DMS153 (cell line): ENCODE results near the gene DRGX.

Source experiments
- DNase-seq: peaks from one replicate; lab custom pipeline; 2025; lab: John Stamatoyannopoulos, UW

DRGX gene

DNA sequence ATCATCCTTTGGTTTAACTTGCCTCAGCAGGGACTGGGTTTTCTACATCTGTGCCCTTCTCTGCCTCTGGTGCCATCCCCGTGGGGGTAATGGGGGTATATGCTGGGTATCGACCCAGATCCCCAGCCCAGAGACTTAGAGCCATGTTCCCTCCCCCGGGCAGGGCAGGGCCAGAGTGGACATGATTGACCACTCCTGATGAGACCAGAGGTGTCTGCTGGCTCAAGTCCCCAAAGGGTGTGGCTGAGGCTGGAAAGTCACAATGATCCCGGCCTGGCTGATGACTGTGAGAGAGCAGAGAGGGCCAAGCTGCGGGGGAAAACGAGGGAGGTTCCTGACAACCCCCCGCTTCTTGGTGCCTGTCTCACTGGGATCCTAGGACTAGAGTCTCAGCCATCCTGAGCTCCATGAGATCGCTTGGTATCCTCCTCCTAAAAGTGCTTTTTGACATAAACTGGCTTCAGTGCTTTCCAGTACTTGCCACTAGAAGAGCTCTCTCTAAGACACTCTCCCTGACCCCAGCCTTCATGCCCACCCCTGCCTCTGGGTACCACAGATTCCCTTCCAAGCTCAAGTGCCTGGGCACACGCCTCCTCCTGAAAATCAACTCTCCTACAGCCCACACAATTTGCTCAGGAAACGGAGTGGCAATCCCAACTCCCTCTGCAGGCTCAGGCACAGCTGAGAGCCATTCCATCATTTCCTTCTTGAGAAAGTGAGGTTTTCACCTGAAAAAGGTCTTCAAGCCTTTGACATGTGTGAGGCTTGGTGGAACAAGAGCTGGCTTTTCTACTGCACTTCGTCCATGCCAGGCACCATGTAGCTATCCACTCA lies 33.9 kb downstream of the DRGX start:
- no peak for DNase-seq

DNA sequence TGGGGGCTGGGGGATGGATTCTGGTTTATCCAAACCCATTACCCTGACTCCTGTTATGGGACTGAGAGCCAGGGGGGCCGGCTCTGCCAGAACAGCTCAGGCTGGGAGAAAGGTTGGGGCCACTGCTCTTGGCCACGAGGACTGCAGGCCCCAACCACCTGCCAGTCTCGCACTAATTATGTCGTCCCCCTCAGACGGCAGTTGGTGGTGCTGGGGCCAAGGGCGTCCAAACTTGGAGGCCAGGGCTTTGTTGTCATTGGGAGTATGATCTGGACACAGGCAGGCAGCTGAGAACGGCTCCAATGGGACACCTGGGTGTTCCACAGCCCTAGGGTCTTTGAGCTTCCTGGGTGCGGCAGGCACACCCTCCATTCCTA lies 34.7 kb downstream of the DRGX start:
- no peak for DNase-seq

DNA sequence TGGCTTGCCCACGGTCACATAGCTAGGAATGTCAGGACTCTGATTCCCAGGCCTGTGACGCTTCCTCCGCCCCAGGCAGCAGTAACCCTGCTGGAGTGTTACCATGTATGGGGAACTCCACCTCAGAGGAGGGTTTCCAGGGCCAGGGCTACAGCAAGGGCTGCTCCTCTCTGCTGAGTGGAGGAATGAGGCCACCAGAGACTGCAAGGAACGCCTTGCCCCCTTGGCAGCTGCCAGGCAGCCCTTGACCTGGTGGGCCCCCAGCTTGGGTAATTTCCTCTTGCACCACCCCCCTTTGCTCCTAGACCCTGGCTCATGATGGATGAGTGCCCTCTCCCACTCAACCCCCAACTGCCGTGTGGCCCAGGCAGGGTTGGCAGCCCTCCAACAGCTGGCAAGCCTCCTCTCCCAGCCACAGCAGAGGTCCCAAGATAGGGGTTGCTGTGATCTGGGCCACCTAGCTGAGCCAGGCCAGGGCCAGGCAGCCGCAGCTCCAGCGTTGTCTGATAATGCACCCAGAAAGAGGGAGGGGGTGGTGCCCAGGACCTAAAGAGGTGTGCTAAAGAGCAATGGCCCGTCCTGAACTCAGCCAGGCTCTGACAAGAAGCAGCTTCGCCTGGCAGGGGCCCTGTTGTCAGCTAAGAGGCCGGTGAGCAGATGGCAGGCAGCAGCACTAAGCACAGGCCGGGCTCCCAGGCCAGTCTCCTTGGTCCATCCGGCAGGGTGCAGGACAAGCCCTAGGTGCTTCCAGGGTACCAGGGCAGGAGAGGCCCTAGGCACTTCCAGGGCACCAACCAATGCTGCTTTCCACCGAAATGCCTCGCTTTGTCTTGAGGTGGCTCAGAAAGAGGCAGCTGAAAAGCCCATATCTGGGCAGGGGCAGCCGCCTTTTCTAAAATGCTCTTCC lies 35.4 kb downstream of the DRGX start:
- DNase-seq: no peak

GRCh38 chr10:49359349-49360270 lies 36.3 kb downstream of the DRGX start:
- DNase-seq: no peak

DNA sequence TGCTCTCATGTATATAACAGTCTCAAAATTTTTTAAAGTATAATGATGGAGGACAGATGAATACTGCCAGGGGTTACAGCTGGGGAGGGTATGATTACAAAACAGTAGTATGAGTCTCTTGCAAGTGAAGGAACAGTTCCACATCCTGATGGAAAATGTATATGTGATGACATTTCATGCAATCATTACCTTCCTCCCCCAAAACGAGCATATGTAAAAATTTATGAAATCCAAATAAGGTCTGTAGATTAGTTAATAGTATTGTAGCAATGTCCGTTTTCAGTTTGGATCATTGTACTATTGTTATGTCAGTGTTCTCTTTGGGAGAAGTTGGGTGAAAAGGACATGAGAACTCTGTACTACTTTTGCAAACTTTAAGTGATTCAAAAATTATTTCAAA lies 38.0 kb downstream of the DRGX start:
- DNase-seq: no peak

DNA sequence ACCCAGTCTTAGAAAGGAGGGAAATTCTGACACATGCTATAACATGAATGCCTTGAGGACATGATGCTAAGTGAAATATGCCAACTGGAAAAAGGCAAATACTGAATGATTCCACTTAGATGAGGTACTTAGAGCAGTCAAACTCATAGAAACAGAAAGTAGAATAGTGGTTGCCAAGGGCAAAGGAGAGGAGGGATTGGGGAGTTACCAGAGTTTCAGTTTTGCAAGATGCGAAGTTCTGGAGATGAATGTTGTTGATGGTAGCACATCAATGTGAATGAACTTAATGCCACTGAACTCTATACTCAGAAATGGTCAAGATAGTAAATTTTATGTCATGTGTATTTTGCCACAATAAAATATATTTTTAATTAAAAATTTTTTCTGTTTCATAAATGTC lies 38.9 kb downstream of the DRGX start:
- DNase-seq: no peak

DNA sequence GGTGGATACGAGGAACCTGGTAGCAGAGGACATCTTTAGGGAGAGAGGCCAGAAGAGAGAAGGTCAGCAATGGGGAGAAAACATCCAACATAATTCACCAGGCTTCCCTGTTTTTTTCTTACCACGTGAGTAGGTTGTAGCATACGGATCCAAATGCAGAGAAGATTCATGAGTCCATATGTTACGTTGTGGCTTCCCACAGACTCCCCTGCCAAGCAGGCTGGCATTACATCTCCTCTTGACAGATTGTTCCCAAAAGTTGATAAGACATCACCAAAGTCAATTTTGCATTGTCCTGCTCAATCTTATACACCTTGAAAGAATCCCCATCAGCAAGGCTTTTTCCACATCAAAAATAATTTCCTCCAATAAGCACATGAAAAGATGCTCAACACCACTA lies 39.7 kb downstream of the DRGX start:
- no peak for DNase-seq

DNA sequence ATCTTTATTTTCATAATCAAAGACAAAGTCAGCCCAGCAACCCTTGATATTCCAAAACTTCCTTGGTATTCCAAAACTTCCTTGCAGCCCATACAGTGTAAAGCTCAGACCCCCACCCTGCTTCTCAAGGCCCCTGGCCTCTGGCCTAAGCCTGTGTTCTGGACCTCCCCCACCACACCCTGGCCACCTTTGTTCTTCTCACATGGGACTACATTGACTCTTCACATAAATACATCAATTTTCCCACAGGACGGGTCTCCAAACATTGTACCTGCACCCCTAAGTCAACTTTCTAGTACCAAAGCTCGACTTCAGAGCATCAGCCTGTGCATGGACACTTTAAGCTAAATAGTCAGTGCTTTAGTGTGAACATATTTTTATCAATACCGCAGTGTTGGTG lies 40.7 kb downstream of the DRGX start:
- DNase-seq: no peak

- no peak for DNase-seq
These were observed 41.3 kb downstream of the DRGX start for GRCh38 chr10:49354593-49354992.

GRCh38 chr10:49353895-49354566 lies 41.9 kb downstream of the DRGX start:
- DNase-seq: no peak

- no peak for DNase-seq
These were observed 42.6 kb downstream of the DRGX start for GRCh38 chr10:49353026-49353894.

- no peak for DNase-seq
These were observed 43.6 kb downstream of the DRGX start for GRCh38 chr10:49352323-49352722.

DNA sequence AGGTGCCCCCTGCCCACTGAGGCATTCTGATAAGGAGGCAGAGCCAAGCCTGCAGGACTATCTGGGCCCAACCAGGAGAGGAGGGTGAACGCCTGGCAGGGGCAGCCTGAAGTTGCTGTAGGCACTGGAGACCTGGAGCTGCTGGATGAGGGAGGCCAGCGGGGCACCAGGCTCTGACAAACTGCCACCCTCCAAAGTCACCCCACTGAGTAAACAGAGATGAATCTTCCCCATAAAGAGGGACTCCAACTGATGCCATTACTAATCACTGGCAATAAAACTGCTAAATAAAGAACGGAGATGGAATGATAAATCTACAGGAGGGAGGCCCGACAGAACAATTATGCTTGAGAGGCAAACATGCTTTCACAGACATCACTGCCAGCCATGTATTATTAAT lies 44.2 kb downstream of the DRGX start:
- no peak for DNase-seq

DNA sequence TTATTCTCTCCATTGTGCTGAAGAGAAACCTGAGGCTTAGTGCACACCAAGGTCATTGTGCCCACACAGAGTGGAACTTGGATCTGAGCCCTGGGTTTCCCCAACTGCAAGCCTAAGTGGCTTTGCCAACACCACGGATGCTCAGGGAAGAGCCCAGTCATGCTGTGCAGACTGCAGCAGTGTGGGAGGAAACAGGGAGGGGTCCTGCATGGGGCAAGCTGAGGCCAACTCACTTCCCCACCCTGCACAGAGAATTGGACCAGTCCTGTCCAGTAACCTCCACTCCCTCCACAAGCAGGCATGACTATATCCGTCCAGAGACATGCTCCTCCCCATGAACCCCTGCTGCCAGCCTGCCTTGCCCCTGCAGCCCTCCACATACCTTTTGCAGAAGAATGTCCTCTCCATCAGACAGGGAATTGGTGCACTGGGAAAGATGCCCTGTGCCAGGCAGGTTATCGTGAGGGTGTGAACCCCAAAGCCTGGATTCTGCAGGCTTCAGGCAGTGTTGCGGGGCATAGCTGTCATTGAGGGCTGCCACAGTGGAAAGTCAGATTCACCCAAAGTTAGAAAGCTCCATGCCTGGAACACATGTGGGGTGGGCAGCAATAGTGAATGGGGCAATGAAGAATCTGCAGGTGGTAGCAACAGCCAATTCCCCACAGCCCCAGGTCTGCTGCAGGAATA lies 44.9 kb downstream of the DRGX start:
- DNase-seq: no peak

DNA sequence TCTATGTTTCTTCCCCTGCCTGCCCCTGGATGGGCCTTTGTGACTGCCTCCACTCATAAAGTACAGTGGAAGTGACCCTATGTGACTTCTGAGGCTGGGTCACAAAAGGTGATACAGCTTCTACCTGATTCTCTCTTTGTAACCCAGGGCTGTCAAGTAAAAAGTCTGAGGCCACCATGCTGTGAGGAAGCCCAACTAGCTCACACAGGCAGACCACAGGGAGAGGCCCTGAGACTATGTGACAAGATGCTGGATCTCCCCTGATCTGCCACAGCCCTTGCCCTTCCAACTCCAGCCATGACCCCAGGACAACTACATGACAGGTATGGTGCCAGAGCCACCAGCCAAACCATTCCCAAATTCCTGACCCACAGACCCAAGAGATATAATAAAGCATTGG lies 45.8 kb downstream of the DRGX start:
- no peak for DNase-seq

GRCh38 chr10:49349390-49349789 lies 46.5 kb downstream of the DRGX start:
- no peak for DNase-seq

- no peak for DNase-seq
These were observed 47.3 kb downstream of the DRGX start for GRCh38 chr10:49348593-49348992.

GRCh38 chr10:49347827-49348226 lies 48.1 kb downstream of the DRGX start:
- DNase-seq: no peak

DNA sequence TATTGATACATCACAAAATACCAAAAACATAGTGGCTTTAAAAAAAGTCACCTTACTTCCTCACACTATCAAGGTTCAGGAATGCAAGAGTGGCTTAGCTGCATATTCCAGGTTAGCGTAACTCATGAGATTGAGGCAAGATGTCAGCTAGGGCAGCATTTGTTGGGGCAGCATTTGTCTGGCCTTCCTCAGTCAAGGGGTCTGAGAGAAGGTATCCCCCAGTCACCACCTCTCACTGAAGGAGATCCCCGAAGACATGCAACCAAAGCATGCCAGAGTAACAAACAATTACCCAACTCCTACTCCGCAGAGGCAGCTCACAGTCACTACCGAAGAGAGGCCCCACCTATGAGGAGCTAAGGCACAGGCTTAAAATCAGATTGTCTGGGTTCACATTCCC lies 48.5 kb downstream of the DRGX start:
- DNase-seq: no peak

DNA sequence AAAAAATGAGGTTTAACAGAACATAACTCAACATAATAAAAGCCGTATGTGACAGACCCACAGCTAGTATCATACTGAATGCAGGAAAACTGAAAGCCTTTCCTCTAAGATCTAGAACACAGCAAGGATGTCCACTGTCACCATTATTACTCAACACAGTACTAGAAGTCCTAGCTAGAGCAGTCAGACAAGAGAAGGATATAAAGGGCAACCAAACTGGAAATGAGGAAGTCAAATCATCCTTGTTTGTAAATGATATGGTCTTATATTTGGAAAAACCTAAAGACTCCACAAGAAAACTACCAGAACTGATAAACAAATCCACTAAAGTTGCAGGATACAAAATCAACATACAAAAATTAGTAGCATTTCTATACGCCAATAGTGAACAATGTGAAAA lies 51.0 kb downstream of the DRGX start:
- DNase-seq: no peak
